Activated CD4-positive, alpha-beta T cell treated with anti-CD3 and anti-CD28 coated beads for 4 hours (primary cell): ENCODE data around the gene ZMPSTE24.
"Not testable (repeated sequence)": the region's sequence is repeated elsewhere in the genome, so short reads cannot be mapped to it uniquely, and the experiment has no call there.

Source experiments
- DNase-seq, 2 donors: peaks; one replicate each; pipeline ENCODE4 v3.0.0-alpha.2; 2020

ZMPSTE24 gene

GRCh38 chr1:40318970-40319621, 61.1 kb downstream of the ZMPSTE24 start:
- DNase-seq = no peak

DNA sequence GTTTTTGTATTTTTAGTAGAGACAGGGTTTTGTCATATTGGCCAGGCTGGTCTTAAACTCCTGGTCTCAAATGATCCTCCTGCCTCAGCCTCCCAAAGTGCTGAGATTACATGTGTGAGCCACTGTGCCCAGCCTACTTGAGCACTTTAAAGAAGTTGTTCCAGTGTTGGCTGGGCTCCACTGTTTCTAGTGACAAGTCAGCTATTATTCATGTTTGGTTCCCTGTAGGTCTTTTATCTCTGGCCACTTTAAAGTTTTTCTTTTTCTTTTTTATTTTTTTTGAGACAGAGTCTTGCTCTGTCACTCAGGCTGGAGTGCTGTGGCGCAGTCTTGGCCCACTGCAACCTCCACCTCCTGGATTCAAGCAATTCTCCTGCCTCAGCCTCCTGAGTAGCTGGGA, 73.4 kb downstream of the ZMPSTE24 start:
- DNase-seq = not testable (repeated sequence)

DNA sequence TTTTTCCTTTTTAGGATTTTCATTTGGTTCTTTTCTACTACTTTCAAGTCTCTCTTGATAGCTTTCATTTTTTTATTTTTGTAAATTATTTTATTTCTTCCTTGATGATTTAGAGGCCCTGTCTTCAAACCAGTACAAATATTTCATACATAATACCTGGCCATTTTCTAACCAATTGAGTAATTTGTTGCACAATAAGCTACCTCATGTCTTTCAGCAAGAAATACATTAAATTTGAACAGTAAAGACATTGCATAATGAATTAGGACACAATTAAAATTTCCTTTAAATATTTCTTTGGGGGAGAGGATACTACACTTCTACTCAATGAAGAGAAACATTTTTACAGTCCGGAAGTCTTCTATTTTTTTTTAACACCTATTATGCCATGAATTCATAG, 74.7 kb downstream of the ZMPSTE24 start:
- DNase-seq = no peak

DNA sequence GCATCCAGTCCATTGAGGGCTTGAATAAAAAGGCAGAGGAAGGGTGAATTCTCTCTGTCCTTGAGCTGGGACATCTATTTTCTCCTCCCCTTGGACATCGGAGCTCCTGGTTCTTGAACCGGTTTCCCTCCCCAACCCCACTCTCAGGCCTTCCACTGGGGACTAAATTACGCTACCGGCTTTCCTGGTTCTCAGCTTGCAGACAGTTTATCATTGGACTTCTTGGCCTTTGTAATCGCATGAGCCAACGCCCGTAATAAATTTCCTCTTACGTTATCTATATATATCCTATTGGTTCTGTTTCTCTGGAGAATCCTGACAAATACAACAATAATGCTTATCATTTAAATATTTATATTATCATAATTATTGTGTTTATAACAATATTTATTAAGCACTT, 79.4 kb downstream of the ZMPSTE24 start:
- DNase-seq = no peak

GRCh38 chr1:40338745-40339419, 80.8 kb downstream of the ZMPSTE24 start:
- DNase-seq = peak; percentile 75 to 94

DNA sequence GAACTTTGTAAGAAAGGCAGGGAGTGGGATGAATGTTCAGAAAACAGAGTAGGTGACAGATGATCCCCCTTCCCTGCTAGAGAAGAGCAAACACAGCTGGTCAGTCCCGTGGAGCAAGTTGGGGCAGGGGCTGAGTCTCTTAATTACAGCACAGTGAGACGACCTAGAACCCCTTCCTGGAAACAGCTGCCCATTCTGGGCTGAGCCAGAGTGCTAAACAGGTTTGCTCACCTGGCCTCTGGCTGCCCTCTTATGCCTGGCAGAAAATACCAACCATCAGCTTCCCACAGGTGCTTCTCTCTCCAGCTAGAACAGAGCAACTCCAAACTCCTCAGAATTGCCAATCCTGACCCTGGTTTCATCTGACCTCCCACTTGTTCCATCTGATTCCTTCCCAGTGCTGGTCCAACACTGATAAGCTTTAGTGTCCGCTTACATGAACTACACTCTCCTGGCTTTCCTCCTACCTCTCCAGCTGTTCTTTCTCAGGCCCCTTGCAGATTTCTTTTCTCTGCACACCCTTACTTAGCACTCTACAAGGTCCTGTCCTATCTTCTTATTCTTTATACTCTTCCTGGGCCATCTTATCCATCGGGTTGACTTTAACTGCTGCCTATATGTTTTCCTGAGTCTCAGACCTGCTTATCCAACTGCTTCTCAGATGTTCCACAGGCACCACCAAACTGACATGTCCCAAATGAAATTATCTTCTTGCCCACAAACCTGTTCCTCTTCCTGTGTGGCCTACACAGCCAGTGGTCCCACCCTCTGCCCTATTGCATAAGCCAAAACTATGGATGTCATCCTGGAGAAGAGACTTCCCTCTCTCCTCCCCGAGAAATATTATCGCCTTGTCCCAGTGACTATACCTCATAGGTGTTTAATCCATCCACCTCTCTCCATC, 81.6 kb downstream of the ZMPSTE24 start:
- DNase-seq = no peak

GRCh38 chr1:40341491-40342380, 83.7 kb downstream of the ZMPSTE24 start:
- no peak for DNase-seq

DNA sequence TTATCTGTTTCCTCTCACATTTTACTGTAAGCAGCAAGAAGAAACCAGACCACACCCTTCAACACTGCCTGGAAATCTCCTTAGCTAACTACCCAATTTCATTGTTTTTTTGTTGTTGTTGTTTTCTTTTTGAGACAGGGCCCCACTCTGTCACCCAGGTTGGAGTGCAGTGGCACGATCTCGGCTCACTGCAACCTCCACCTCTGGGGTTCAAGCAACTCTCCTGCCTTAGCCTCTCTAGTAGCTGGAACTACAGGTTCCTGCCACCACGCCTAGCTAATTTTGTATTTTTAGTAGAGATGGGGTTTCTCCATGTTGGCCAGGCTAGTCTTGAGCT, 84.3 kb downstream of the ZMPSTE24 start:
- DNase-seq = not testable (repeated sequence)
